ENCODE results near the gene CDKAL1.
A peak's percentile ranks its signal among the peaks of the same experiment; 100 is the strongest.

Gene CDKAL1

GRCh38 chr6:20572940-20573339 is 38.7 kb downstream of the CDKAL1 start:
- TF ChIP-seq GATA3 (IDR thresholded peaks at IDR 0.05; ENCODE audit: low read depth, low read length) (no peak), GATA2 (IDR thresholded peaks at IDR 0.05; ENCODE audit: low read depth, low read length) (no peak)

GRCh38 chr6:20574355-20574754 is 40.1 kb downstream of the CDKAL1 start:
- TF ChIP-seq GATA2 (IDR thresholded peaks at IDR 0.05; ENCODE audit: low read depth, low read length), result no peak; the same call in 1 of the 2 replicates
- no peak for TF ChIP-seq GATA3 (IDR thresholded peaks at IDR 0.05; ENCODE audit: low read depth, low read length)

DNA sequence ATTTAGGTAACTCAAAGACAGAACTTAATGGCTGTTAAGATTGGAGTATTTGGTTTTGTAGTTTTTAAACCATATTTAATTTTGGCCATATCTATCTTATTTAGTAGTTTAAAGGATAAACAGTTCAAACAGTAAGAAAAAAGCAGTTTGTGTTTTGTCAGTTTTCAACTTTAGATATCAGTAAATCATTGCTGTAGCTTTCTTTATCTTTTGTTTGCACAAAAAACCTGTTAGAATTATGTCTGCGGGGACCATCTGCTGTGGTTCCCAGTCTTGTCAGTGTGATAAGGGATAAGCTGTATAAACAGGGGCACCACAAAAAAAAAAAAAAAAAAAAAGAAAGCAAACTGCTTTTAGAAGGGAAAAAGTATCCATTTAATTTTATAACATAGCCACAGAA is 40.9 kb downstream of the CDKAL1 start:
- TF ChIP-seq GATA2 (IDR thresholded peaks at IDR 0.05; ENCODE audit: low read depth, low read length) (peak; percentile 54; the same call in 1 of the 2 replicates), GATA3 (IDR thresholded peaks at IDR 0.05; ENCODE audit: low read depth, low read length) (peak; percentile 62)

DNA sequence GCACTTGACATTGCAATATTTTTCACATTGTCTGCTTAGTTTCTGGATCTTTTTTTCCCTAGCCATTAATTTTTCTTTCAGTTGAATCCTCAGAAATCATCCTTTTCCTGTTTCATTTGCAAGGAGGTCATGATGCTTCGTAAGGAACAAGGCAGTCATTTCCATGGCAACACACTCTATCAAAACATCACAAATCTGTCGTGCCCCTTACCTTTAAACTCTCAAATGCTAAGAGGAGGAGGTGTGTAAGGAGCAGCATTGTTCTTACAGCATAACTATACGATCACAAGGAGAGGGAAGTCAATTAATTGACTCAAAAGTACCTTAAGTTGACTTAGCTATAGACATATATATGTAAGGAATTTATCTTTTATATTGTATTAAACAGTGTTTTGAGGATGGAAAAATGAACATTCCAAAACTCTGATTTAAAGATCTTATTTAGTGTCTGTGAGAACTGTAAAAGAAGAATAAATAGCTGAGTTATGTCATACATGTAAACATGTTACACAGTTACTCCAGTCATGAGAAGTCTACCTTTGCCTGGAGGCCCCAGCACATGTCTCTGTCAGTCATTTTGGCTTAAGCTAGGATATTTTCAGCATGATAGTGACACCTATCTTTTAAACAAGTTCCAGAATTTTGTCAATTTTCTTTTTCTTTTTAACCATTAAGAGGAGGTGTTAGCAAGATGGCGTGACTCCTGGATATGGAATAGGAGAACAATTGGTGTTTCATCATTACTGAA is 41.6 kb downstream of the CDKAL1 start:
- no peak for TF ChIP-seq GATA3 (IDR thresholded peaks at IDR 0.05; ENCODE audit: low read depth, low read length)

DNA sequence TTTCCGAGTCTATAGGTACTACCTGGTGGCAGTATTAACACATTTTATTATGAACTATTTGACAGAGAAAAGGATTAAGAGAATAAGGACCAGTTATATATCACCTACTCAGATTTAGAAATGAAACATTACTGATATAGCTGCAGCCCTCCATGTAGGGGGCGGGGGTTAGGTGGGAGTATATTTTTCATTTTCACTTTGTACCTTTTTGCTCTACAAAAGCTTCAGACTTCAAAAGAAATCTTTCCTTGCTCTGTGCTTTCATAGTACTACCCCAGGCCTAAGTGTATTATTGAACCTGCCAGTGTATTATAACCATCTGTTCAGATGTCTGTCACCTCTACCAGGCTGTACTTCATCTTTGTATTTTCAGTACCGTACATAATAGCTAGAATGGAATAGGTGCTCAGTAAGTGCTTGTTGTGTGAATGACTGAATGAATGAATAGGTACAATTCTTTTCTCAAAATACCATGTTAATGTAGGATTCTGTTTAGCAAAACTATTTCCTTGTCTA is 43.0 kb downstream of the CDKAL1 start:
- TF ChIP-seq GATA3 (IDR thresholded peaks at IDR 0.05; ENCODE audit: low read depth, low read length) (no peak), GATA2 (IDR thresholded peaks at IDR 0.05; ENCODE audit: low read depth, low read length) (no peak)

DNA sequence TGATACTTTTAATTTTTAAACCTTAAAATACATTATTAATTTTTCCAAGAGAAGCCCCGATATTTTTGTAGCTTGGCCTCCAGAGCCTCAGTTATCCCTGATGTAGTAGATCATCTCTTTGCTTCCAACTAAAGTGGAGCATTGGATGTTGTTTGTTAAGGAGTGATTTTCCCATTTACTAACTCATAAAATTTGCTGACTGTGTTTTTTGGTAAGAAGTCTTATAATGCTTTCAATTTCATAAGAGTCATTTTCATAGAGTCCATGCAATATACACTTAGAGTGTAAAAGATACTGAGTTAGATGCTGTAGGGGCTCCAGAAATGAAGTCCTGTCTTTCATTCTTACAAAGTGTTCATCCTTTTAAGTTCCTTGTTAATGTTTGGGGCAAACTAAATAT is 46.8 kb downstream of the CDKAL1 start:
- no peak for TF ChIP-seq GATA3 (IDR thresholded peaks at IDR 0.05; ENCODE audit: low read depth, low read length)
- TF ChIP-seq GATA2 (IDR thresholded peaks at IDR 0.05; ENCODE audit: low read depth, low read length), result no peak

DNA sequence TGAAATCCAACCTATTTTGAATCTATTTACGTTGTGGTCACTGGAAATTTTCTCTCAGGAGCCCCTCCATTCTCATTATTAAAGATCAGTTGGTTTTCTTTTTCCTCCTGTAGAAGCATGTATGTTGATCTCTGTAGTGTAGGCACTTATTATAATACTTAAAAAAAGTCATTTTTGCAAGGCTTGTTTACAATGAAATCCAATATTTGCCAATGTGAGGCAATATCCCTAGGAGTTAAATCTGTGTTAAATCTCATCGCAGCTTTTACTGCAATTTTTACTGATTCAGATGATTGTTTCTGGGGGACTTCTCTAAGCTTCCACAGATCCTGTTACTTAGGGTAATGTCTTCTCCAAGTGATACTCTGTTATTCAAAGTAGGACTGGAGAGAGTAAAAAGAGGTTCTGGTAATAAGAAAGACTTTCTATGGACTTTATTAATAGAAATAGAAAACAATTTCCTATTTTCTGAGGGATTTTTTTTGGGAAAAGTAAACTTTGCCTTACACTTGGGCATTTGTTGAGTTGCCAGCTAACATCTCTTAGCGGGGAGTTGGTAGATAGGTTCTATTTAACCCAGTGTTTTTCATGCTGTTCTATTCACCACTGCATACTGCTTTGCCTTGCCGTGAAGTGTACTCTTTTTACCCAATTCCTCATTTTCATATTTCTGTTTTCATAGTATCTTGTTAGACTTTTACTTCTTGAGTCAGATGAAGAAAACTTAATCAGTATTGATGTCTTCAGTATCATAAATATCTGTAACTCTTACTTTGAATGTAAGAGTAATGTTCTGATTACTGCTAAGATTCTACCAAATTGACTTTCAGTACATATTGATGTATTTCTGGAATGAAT is 48.6 kb downstream of the CDKAL1 start:
- TF ChIP-seq GATA3 (IDR thresholded peaks at IDR 0.05; ENCODE audit: low read depth, low read length), result no peak

DNA sequence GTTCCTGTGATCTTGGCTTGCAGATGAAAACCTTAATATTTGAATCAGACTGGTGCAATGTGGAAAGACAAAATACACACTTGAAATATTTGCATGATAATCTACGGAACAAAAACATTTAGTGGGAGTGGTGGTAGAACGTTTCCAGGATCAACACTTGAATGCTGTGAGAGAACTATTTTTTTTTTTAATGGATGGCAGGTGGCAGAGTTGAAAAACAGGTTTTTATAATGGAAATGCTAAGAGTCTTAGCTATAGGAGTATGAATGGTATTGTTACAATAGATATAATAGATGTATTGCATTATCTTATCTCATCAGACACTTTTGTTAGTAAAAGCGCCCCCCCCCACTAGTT is 49.2 kb downstream of the CDKAL1 start:
- TF ChIP-seq GATA2 (IDR thresholded peaks at IDR 0.05; ENCODE audit: low read depth, low read length), result no peak
- TF ChIP-seq GATA3 (IDR thresholded peaks at IDR 0.05; ENCODE audit: low read depth, low read length), result no peak; the same call in 1 of the 2 replicates

- TF ChIP-seq GATA3 (IDR thresholded peaks at IDR 0.05; ENCODE audit: low read depth, low read length) (no peak), GATA2 (IDR thresholded peaks at IDR 0.05; ENCODE audit: low read depth, low read length) (no peak)
These were observed 50.0 kb downstream of the CDKAL1 start for GRCh38 chr6:20584100-20584731.

DNA sequence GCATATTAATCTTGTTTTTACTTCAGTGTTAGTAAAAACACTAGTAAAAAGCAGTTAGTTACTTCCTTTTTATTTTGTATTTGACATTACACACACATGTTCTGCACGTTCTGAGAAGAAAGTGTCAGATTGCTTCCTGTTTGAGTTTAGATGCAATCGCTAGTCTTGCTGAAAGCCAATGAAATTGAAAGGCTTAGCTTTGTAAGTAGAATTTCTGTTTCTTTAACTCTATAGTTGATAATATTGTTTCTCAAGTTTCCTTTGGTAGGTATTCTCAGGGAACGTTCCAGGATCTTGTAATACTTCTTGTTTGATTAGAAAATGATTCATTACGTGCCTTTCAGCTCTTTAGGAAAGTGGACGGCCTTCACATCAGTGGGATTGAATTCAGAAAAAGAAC is 55.0 kb downstream of the CDKAL1 start:
- TF ChIP-seq GATA2 (IDR thresholded peaks at IDR 0.05; ENCODE audit: low read depth, low read length) (no peak), GATA3 (IDR thresholded peaks at IDR 0.05; ENCODE audit: low read depth, low read length) (no peak)

GRCh38 chr6:20599302-20600051 is 65.2 kb downstream of the CDKAL1 start:
- TF ChIP-seq GATA2 (IDR thresholded peaks at IDR 0.05; ENCODE audit: low read depth, low read length), result no peak
- TF ChIP-seq GATA3 (IDR thresholded peaks at IDR 0.05; ENCODE audit: low read depth, low read length), result no peak

GRCh38 chr6:20600831-20601230 is 66.6 kb downstream of the CDKAL1 start:
- TF ChIP-seq GATA2 (IDR thresholded peaks at IDR 0.05; ENCODE audit: low read depth, low read length), result no peak

GRCh38 chr6:20604159-20604558 is 69.9 kb downstream of the CDKAL1 start:
- TF ChIP-seq GATA3 (IDR thresholded peaks at IDR 0.05; ENCODE audit: low read depth, low read length) (no peak), GATA2 (IDR thresholded peaks at IDR 0.05; ENCODE audit: low read depth, low read length) (no peak)

DNA sequence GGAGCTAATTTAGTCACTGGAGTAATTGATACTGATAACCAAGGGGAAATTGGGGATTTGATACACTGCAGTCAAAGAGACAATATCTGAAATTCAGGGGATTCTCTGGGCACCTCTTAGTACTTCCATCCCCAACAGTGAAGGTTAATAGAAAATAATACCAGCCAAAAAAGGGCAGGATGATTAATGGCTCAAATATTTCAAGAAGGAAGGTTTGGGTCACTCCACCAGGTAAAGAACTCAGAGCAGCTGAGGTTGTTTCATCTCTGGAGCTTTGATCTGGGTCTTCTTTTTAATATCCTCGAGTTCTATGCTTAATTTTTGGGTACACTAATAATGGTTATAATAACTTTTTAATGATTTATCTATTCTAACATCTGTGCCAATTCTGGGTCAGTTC is 70.8 kb downstream of the CDKAL1 start:
- TF ChIP-seq GATA3 (IDR thresholded peaks at IDR 0.05; ENCODE audit: low read depth, low read length) (no peak), GATA2 (IDR thresholded peaks at IDR 0.05; ENCODE audit: low read depth, low read length) (no peak)

Data from SH-SY5Y (cell line).